ENCODE measurements around the gene MRPL51.
"Not testable (repeated sequence)": the region's sequence is repeated elsewhere in the genome, so short reads cannot be mapped to it uniquely, and the experiment has no call there.

The MRPL51 gene

DNA sequence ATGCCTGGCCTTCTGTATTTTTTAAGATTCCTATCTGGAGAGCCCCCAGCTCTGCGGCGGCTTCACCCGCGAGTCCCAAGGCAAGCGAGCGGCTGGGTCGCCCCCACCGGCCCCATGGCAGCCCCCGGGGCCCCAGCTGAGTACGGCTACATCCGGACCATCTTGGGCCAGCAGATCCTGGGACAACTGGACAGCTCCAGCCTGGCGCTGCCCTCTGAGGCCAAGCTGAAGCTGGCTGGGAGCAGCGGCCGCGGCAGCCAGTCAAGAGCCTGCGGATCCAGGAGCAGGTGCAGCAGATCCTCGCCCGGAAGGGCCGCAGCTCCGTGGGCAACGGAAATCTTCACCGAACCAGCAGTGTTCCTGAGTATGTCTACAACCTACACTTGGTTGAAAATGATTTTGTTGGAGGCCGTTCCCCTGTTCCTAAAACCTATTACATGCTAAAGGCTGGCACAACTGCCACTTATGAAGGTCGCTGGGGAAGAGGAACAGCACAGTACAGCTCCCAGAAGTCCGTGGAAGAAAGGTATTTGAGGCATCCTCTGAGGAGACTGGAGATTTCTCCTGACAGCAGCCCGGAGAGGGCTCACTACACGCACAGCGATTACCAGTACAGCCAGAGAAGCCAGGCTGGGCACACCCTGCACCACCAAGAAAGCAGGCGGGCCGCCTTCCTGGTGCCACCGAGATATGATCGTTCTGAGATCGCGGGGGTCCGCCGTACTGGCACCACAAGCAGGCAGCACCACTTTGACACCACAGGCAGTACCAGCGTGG lies 15.3 kb downstream of the MRPL51 start:
- not testable (repeated sequence) for DNase-seq

DNA sequence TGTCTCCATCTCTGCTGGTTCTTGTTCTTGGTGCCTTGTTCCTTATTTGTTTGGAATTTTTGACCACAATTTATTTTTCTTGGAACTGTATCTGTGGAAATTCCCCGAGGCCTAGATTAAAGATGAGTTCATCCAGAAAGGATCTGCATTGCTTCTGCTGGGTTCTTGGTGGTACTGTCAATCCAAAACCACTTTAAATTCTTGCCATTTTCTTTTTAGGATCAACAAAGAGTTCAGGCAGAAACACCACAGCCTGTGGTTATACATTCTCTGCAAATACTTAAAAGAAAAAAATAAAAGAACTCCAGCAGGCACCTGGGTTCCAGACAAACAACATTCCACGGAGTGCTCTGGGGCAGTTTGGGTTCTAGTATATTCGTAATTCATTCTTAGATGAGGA lies 16.6 kb downstream of the MRPL51 start:
- no peak for DNase-seq

DNA sequence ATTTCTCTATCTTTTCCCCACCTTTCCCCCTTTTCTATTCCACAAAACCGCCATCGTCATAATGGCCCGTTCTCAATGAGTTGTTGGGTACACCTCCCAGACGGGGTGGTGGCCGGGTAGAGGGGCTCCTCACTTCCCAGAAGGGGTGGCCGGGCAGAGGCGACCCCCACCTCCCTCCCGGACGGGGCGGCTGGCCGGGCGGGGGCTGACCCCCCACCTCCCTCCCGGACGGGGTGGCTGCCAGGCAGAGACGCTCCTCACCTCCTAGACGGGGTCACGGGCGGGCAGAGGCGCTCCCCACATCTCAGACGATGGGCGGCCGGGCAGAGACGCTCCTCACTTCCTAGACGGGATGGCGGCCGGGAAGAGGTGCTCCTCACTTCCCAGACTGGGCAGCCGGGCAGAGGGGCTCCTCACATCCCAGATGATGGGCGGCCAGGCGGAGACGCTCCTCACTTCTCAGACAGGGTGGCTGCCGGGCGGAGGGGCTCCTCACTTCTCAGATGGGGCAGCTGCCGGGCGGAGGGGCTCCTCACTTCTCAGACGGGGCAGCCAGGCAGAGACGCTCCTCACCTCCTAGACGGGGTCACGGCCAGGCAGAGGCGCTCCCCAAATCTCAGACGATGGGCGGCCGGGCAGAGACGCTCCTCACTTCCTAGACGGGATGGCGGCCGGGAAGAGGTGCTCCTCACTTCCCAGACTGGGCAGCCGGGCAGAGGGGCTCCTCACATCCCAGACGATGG lies 17.7 kb downstream of the MRPL51 start:
- DNase-seq = not testable (repeated sequence)

DNA sequence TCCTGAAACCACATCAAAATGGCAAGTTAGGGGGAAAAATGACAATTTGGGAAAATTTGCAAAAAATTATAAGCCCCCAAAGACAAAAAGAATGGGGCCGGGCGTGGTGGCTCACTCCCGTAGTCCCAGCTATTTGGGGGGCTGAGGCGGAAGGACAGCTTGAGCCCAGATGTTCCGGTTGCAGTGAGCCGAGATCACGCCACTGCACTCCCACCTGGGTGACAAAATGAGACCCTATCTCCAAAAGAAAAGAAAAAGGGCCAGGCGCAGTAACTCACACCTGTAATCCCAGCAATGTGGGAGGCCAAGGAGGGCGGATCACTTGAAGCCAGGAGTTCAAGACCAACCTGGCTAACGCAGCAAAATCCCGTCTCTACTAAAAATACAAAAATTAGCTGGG lies 20.6 kb downstream of the MRPL51 start:
- no peak for DNase-seq

DNA sequence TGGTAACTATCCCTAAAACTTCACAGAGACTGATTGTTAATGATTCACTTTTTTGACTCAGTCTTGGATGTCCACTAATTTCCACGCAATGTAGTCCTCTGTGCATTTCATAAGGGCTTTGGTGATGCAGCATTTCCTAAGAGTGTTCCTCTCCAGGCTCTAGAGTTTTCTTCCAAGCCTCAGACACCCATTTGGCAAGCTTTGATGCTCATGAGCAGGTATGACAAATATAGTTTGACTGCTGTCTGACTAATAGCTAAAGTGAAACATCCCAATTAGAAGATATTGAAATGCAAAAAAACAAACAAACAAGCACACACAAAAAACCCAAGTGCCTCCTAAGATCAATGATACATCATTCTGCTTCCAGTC lies 21.1 kb downstream of the MRPL51 start:
- no peak for DNase-seq

DNA sequence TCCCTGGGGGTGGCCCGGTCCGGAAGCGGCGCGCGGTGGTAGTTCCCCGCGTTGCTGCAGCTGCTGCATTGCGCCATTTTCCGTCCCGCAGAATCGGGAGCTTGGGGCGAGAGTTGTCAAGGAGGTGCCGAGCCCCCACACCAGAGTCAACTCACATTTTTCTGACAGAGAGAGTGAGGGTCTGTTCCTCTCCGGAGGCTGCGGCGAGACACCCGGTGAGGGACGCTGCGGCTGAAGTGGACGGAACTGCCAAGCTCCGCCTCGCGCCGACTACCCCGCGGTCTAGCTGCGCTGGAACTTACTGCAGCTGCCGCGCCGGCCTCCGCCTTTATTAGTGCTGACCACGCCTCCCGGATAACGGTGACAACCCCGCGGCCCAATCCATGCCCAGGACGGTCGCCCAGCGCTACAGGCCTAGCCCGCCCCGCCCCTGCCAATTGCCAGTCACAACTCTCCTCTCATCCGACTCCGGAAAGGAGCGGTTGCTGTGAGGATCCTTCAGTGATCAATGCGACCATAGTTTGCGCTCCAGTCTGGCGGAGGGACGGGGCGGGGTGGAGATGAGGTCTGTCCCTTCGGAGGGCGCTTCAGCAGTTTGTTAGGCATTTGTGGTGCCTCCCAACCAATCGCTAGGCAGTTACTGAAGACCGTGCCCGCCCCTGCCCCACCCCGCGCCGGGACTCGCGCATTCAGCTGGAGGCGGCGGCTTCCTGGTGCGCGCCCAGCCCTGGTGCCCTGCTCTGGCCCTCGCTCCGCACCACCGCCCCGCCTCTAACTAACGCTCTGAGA lies 22.5 kb downstream of the MRPL51 start, which contains the start of gene VAMP1:
TSS of gene VAMP1 (minus strand) at position 303 of the 789 bp plus-strand sequence. CDS start at position 157, 146 bp downstream.
- peak; percentile 99 for DNase-seq

DNA sequence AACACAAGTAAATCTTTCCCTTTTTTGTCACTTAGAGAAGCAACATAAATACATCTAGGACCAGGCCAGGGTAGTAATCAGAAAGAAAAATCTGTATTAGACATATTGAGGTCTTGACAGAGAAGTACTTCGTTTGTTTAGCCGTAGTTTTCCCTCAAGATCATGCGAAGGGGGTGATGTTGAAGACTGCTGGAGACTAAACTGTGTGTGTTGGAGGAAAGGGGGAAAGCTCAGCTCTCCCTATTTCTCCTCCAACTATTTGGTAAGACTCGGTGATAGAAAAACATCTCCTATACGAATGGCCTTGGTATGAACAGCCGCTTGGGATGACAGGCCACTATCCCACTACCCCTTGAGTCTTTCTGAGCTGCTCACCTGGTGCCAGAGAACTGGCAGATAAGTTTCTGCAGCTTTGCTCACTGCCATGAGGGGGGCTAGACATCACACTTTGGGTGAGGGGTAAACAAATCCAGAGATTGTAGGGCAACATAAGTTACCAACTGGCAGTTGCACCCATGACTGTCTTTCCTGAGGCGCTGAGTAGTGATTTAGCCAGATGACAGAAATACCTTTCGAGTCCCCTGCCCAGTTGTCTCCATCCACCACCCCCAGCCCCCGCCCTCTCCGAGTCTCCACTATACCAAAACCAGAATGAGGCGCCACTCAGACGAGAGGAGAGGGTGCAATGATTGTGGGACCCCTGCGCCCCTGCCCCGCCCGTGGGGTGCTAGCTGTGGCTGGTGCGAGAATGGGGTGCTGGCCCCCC lies 23.3 kb downstream of the MRPL51 start:
- no peak for DNase-seq

DNA sequence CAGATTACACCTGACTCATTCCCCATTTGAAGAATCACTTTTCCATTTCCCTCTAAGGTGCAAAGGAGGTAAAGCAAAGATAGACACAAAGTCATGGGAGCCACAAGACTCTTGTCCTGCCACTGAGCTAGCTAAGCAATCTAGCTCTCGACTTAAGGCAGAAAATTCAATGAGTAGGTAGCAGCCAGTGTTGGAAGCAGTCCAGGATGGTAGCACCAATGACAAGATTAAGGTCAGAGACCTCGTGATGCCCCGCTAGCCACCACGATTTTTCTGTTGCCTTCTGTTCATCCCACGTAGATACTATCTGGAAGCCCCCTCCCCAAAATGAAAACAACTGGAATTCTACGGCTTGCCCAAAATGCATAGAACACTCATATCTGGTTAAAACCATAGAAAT lies 24.0 kb downstream of the MRPL51 start:
- DNase-seq = no peak

DNA sequence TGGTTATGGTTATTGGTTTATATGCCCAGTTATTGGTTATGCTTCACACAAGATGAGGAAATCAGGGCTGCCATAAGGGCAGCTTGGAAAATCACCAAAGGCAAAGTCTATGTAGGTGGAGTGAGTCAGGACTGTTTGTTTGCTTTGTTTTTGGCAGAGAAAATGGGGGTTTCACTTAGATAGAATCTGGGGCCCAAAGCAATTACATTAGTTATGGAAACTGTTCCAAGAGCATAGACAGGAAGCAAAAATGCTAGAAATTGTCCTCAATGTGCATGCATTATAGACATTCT lies 24.8 kb downstream of the MRPL51 start:
- no peak for DNase-seq

DNA sequence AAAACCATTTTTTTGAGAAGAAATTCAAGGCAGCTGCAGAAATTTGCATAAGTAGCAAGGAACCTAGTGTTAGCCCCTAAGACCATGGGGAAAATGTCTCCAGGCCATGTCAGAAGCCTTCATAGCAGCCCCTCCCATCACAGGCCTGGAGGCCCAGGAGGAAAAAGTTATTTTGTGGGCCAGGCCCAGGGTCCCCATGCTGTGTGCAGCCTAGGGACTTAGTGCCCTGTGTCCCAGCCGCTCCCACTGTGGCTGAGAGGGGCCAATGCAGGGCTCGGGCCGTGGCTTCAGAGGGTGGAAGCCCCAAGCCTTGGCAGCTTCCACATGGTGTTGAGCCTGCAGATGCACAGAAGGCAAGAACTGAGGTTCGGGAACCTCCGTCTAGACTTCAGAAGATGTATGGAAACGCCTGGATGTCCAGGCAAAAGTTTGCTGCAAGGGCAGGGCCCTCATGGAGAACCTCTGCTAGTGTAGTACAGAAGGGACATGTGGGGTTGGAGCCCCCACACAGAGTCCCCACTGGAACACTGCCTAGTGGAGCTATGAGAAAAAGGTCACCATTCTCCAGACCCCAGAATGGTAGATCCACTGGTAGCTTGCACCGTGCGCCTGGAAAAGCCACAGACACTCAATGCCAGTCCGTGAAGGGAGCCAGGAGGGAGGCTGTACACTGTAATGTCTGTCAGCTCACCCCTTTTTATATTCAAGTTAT lies 25.3 kb downstream of the MRPL51 start:
- not testable (repeated sequence) for DNase-seq

DNA sequence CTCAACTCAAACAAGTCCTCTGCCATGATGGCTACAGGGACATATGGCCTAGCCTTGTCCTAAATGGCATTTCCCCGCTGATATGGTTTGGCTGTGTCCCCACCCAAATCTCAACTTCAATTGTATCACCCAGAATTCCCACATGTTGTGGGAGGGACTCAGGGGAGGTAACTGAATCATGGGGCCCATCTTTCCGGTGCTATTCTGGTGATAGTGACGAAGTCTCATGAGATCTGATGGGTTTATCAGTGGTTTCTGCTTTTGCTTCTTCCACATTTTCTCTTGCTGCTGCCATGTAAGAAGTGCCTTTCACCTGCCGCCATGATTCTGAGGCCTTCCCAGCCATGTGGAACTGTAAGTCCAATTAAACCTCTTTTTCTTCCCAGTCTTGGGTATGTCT lies 26.3 kb downstream of the MRPL51 start:
- not testable (repeated sequence) for DNase-seq

DNA sequence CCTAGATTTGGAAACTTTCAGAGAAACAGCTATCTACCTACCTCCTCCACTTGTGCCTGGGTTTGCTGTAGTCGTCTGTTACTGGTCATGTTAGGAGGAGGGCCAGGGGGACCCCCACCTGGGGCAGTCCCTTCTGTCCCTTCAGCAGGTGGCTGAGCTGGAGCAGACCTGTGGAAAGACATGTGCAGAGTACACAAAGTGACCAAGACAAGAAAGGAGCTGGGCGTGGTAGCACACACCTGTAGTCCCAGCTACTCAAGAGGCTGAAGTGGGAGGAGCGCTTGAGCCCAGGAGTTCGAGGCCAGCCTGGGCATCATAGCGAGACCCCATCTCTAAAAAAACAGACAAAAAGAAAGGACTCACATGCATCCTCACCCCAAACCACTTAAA lies 26.9 kb downstream of the MRPL51 start:
- no peak for DNase-seq

DNA sequence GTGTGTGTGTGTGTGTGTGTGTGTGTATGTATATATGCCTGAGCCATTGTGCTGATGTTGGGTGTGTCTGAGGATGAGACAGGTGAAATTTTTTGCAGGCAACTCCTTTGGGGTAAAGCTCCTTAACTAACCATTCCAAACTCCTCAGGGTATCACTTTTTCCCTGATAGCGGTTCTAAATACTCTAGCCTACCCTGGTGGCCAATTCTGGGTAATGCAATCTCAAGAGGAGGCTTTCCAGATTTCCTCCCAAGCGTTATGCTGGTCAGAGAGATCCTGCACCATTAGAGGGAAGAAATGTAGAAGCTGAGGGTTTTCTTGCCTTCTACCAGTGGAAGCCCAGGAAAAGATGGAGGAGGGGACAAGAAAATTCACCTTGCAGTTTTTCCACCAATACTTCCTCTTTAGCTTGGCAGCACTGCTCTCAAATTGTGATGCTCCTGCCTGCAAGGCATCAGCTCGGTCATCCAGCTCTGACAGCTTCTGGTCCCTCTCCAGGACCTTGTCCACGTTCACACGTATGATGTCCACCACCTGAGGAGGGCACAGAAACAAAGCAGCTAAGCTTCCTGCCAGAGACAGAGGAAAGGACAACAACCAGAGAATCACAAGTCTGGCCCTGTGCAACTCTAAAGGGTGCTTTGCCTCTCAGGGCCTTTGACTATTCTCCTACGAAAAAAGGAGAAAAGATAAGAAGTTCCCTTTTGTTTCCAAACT lies 27.4 kb downstream of the MRPL51 start:
- DNase-seq = peak; percentile 59

DNA sequence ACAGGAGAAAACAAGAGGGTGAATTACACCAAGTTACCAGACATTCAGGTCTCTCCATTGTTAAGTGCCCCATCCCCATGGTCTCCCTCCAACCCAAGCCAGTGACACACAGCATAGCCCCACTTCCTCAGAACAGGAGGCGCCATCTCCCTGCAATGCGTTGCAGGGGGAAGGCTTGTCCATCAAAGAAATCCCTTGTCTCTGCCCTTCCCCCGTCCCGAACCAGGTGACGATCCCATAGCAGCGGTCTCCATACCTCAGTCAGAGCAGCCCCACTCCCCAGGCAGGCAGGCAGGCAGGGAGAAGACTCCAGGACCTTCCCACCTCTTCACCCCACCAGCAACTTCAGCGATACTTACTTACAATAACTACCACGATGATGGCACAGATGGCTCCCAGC lies 28.5 kb downstream of the MRPL51 start:
- DNase-seq = no peak

DNA sequence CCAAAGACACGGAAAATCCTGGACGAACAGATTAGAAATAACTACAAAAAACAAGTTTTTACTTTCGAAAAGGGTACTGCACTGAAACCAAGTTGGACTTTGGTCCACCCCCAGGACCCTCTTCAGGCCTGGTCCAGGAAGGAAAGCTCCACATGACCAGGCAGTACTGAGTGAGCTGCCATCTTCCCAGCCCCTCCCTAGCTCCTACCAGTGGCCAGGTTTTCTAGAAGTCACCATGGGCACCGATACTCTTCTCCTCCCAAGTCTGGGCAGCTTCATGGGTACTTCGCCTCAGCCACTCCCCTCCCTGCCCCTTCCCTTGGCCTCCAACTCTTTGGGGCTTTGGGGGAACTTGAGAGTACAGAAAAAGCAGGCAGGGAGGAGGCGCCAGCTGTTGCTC lies 29.2 kb downstream of the MRPL51 start:
- no peak for DNase-seq

DNA sequence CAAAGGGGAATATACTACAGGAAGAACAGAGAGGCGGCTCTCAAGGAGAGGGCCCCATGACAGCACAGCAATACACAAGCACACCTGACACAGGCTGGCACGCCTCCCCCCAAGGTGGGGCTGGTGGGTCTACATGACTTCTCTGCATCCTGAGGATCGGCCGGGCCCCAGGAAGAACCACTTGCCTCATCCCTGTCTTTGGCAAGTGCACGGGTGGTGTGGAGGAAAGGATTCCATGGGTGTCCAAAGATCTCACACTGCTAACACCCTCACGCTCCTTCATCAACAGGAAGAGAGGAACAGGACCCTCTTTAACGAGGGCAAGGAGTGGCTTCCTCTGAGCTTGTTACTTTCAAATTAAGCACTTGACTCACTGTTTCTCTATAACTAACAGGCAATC lies 29.8 kb downstream of the MRPL51 start:
- no peak for DNase-seq

DNA sequence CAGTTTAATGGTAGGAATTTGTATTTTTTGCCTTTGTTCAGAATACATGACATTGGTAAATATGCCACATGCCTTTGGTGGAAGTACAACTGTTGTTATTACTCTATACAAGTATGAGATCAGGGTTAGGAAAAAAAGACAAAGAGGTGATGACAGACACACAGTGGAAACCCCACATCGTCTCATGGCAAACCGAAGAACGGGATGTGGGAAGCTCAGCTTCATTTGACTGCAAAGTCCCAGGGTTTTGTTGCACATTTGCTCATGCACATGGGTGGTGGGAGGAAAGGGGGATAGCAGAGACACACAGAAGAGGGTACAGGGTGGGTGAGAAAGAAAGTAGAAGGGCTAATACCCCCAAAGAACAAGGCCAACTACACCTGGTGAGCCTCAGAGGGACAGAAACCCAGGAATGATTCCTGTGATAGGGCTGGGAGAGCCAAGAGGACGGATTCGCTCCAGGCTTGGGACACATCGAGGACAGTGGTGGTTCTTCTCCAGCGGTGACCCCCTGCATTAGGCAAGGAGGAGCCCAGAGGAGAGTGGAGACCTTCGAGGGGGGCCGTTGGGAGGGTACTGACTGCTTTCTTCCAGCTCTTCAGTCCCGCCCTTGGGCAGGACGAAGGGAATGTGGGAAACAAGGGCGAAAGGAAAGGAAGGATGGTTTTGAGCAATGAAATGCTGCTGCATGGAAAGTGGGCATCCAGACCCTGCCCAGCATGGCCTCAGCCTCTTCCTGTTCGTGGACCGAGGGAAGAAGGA lies 30.6 kb downstream of the MRPL51 start:
- DNase-seq = no peak

DNA sequence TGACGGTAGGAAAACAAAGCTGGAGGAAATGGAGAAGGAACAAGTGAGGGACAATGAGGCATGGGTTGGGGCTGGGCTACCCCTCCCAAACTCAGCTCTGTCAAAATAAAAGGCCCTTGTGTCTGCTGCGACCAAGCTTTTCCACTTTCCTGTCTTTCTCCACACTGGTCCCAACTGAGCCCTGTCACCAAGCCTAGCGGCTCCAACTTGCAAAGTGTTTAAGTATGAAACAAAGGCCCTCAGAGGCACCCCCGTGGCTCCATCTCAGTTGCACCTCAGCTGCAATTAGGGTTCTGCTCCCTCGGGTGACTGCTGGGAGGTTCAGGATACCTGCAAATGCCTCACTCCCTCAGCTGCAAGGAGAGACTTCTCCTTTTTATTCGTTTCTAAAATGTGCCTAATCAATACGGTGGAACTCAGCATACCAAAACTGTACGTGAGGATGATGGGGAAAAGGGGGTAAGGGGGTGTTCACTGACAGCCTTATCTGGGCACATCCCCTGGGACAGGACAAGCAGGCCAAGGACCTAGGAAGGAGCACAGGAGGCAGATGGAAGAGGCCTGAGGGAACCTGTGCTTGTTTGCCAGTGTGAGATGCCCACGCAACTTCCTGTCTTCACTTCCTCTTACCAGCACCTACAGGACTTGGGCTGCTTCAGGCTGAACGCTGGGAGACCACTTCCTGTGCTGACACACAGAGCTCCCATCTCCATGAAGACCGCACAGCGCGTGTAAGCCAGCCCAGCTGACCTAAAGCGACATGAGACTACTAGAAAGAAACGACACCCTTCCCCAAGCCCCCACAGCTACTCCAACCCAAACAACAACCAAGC lies 31.4 kb downstream of the MRPL51 start:
- DNase-seq = no peak

DNA sequence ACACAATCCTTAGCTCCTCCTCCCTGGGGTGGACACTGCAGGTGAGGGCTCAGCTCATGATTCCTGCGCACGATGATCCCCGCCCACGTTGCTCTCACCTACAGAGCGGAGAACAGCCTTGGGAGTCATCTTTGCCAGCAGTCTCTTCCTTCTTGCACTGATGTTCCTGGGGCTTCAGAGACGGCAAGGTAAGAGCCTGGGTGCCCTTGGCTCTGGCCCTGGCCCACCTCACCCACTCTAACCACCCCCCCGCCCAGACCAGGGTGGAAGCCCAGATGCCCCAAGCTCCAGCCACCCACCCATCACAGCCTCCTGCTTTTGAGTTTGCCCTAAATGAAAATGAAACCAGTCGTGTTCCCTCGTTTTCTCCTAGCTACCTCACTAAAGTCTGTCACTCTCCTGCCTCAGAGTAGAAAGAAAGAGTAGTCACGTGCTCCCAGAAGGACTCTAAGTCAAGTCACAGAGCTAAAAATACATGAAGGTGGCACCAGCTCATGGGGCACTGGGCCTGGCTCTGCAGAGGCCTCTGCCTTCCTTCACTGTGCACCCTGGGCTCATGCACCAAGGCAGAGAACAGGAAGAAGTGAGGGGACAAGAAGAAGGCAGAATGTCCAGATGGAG lies 32.2 kb downstream of the MRPL51 start:
- no peak for DNase-seq

DNA sequence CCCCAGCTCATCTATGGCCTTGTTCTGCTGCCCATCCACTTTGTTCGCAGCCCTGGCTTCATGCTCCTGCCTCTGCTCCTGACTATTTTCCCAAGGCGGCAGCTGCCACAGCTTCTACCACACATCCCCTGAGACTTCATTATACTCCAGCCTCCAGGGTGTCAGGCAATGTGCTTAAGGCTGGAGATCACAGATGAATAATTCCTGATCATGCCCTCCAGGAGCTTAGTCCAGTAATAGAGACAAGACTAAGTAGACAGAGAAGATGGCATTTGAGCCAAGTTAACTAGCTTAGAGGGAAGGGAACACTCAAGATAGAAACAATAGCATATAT lies 34.1 kb downstream of the MRPL51 start:
- no peak for DNase-seq

Measured in right forelimb (tissue), 1 donor.